PC-3 (cell line): ENCODE data around the gene LIX1L.

Experiments used
- EZH2 ChIP-seq: fragments of 300-600 bp; sonication (generic); IDR thresholded peaks from one replicate; pipeline ENCODE4 v1.6.1; 2017; ENCODE audit warnings: antibody characterized with exemption, mild to moderate bottlenecking, low read length; ENCODE audit not compliant: unreplicated experiment
- EZH2phosphoT487 ChIP-seq: fragments of 300-600 bp; sonication (generic); IDR thresholded peaks from 2 replicates; pipeline ENCODE4 v1.6.1; 2018; ENCODE audit warnings: mild to moderate bottlenecking, antibody characterized with exemption, low read length, borderline replicate concordance
- TF ChIP-seq, protein P1 (sequence below): fragments of 300-600 bp; sonication (generic); conservative IDR thresholded peaks from 2 replicates; pipeline ENCODE4 v1.5.1; 2017; ENCODE audit warnings: antibody characterized with exemption, low read depth, mild to moderate bottlenecking, low read length

- TF ChIP-seq, protein P1, sequence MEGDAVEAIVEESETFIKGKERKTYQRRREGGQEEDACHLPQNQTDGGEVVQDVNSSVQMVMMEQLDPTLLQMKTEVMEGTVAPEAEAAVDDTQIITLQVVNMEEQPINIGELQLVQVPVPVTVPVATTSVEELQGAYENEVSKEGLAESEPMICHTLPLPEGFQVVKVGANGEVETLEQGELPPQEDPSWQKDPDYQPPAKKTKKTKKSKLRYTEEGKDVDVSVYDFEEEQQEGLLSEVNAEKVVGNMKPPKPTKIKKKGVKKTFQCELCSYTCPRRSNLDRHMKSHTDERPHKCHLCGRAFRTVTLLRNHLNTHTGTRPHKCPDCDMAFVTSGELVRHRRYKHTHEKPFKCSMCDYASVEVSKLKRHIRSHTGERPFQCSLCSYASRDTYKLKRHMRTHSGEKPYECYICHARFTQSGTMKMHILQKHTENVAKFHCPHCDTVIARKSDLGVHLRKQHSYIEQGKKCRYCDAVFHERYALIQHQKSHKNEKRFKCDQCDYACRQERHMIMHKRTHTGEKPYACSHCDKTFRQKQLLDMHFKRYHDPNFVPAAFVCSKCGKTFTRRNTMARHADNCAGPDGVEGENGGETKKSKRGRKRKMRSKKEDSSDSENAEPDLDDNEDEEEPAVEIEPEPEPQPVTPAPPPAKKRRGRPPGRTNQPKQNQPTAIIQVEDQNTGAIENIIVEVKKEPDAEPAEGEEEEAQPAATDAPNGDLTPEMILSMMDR: no peak
- no peak for TF ChIP-seq EZH2
- TF ChIP-seq EZH2phosphoT487: no peak
Observed at GRCh38 chr1:145992958-145993617, 35.3 kb upstream of the LIX1L start.
